Mesodermal cell (in vitro differentiated cells): Measurements from ENCODE around the gene CBX2. TPM values are rescaled to one million over a fixed set of nuclear protein-coding genes. Genes with fewer than 3 reads are reported as not detected.
A peak's percentile ranks its signal among the peaks of the same experiment; 100 is the strongest.

ENCODE experiments used
- H3K27ac ChIP-seq: 2 replicates; pipeline ENCODE4 v1.7.0; 2013; ENCODE audit warnings: mild to moderate bottlenecking, low read depth, low read length, moderate library complexity; ENCODE audit not compliant: severe bottlenecking
- H3K36me3 ChIP-seq: 2 replicates; pipeline ENCODE4 v1.7.1; 2013; ENCODE audit warnings: mild to moderate bottlenecking, low read length, moderate library complexity; ENCODE audit not compliant: control insufficient read depth, insufficient read depth
- H3K4me1 ChIP-seq: one replicate; pipeline ENCODE4 v1.7.1; 2013; ENCODE audit warnings: mild to moderate bottlenecking, low read length; ENCODE audit not compliant: insufficient read depth, control insufficient read depth, poor library complexity, severe bottlenecking
- H3K4me3 ChIP-seq: 2 replicates; pipeline ENCODE4 v1.7.0; 2013; ENCODE audit warnings: low read length, control low read depth, mild to moderate bottlenecking; ENCODE audit not compliant: insufficient read depth, poor library complexity, severe bottlenecking; ENCODE audit errors: extremely low read depth
- H3K9me3 ChIP-seq: 2 replicates; pipeline ENCODE4 v1.7.1; 2013; ENCODE audit warnings: mild to moderate bottlenecking, low read length, moderate library complexity; ENCODE audit not compliant: control insufficient read depth
- WGBS, 2 experiments: methylation state at CpG; one replicate each; pipeline ENCODE4 v1.1.5; 2013; ENCODE audit warnings: missing lambda C conversion rate in 2 of 2; ENCODE audit not compliant: insufficient coverage in 2 of 2; 5-methylcytosine and 5-hydroxymethylcytosine counted together
- polyA plus RNA-seq, 2 experiments: library from polyadenylated mRNA; stranded (reverse); fragments of 50-300 nt; gene quantifications; one replicate each; pipeline ENCODE4 v1.2.3, GENCODE V29; 2013

Gene CBX2
- polyA plus RNA-seq (2013, experiment 1 of 2): 26.6 TPM
- 22.3 TPM for polyA plus RNA-seq (2013, experiment 2 of 2)

DNA sequence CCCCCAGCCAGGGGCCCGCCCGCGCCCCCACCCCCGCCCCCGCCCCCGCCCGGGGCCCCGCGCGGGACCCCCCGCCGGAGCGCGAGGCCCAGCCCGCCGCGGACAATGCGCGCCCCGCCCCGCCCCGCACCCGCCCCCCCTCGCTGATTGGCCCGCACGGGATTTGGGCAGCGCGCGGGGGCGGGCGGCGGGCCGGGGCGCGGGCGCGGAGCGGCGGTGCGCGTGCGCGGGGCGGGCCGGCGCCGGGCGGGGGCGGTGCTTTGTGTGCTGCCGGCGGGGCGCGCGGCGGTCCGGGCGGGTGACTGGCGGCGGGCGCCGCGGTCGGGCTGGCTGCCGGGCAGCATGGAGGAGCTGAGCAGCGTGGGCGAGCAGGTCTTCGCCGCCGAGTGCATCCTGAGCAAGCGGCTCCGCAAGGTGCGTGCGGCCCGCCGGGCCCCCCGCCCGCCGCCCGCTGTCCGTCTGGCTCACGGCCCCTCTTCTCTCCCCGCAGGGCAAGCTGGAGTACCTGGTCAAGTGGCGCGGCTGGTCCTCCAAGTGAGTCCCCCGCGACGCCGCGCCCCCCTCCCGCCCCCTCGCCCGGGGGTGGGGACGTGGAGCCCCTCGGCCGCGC, at the start of gene CBX2:
Gene CBX2, plus strand, starts transcription at position 255 of the 610 bp plus-strand sequence. Its CDS starts 88 bp downstream, at position 343.
- H3K4me3 ChIP-seq: peak within 1 kb of the TSS; percentile 74
- peak within 1 kb of the TSS; percentile 85 for H3K27ac ChIP-seq
- no peaks in the 10 kb centered on the region for H3K9me3 ChIP-seq
- peaks cover 38% of the 10 kb centered on the region for H3K36me3 ChIP-seq
- WGBS, 2 experiments: 0 to 2% methylated on average over 28 to 50 of the region's 96 CpGs
- peaks cover 16% of the 10 kb centered on the region for H3K4me1 ChIP-seq

DNA sequence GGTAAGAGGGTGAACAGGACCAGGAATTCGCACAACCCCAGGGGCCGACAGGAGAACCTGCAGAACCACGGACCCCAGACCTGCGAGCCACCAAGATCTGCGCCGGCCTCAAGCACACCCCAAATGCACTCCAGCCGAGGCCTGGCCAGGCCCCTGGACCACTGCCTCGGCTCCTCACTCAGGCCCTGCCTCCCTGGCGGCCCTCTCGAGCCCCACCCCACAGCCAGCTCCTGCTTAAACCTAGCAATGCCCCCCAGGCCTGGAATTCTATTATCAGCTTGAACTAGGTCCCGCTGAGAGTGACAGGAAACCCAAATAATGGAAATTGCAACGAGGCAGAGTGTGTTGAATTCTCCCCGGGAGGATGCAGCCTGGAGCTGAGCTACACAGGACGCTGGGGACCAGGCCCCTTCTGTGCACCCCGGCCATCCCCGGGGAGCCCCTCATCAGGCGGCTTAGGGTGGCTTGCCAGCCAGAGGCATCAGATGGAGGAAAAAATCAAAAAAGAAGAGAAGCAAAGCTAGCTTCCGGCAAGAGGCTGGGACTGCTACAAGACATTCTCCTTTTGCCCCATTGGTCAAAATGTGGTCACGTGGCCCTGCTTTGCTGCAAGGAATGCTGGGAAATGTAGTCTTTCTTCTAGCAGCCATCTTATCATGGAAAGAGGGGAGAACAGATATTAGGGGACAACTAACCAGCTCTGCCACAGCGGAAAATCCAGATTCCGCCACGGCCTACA, 49.6 kb upstream of the CBX2 start:
- 64 to 65% methylated on average over 18 to 20 of the region's 22 CpGs for WGBS, 2 experiments
- Histone ChIP-seq H3K4me1 (no peaks in the 10 kb centered on the region), H3K36me3 (no peaks in the 10 kb centered on the region), H3K4me3 (no peak overlapping the region), H3K9me3 (no peaks in the 10 kb centered on the region), H3K27ac (no peak overlapping the region)

DNA sequence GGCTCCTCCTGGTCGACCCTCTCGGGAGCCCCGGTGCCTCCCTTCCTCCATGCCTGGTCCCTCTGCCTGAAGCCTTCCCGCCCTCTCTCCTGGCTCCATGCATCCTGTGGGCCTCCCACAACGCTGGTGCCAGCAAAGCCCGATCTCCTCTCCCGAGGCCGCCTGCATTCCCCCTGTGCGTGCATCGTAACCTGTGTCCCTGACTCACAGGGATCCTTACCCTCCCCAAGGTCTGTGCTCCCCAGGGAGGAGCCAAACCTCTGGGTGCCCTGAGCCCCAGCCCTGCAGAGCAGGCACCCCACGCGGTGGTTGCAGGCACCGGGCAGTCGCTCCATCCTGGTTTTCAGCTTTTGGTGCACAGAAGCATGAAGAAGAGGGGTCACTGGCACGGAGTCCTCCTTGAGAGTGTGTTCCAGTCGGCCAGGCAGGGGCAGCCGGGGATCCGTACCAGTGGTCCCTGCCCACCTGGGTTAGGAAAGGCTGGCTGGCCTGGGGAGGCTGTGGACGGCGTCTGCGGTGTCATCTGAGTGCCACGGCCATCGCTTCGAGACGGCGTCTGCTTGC, 49.0 kb upstream of the CBX2 start:
- WGBS, 2 experiments: 84 to 90% methylated on average over 23 to 26 of the region's 26 CpGs
- Histone ChIP-seq H3K27ac (no peak overlapping the region), H3K4me3 (no peak overlapping the region), H3K36me3 (no peaks in the 10 kb centered on the region), H3K4me1 (peaks cover 4% of the 10 kb centered on the region), H3K9me3 (no peaks in the 10 kb centered on the region)

DNA sequence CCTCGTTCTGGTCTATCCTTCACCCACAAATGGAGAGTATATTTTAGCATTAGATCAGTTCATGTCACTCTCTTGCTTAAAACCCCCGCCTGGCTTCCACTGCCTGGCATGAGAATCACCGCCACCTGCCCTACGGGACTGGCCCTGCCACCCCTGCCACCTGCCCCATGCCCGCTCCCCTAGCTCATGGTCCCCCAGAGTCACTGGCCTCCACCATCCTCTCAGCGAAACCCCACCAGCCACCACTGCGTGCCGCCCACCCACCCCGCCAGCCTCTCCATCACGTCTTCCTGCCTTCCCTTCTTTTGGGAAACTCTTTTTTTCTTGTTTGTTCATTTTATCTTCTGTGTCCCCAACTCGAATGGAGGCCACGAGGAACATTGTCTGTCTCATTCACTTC, 48.2 kb upstream of the CBX2 start:
- 93 to 96% methylated on average over 8 to 10 of the region's 12 CpGs for WGBS, 2 experiments
- no peaks in the 10 kb centered on the region for H3K9me3 ChIP-seq
- no peaks in the 10 kb centered on the region for H3K36me3 ChIP-seq
- peaks cover 4% of the 10 kb centered on the region for H3K4me1 ChIP-seq
- H3K4me3 ChIP-seq: no peak overlapping the region
- H3K27ac ChIP-seq: no peak overlapping the region

DNA sequence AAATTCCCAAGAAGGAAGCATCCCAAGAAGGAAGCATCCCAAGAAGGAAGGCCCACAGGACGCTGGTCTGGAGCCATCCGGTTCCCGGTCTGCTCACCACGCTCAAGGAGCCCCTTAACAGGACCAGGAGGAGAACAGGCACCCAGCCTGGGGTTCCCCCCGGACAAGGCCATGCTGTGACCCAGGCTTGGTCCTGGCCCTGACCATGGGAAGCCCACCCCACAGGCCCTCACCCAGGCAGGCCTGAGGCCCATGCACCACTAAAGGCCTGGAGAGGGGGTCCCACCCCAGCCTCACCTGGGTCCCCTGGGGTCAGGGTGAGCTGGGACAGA, 47.5 kb upstream of the CBX2 start:
- Histone ChIP-seq H3K9me3 (no peaks in the 10 kb centered on the region), H3K27ac (no peak overlapping the region), H3K4me3 (no peak overlapping the region), H3K4me1 (peaks cover 4% of the 10 kb centered on the region), H3K36me3 (no peaks in the 10 kb centered on the region)
- WGBS, 2 experiments: 92 to 96% methylated on average over 2 to 5 of the region's 5 CpGs

DNA sequence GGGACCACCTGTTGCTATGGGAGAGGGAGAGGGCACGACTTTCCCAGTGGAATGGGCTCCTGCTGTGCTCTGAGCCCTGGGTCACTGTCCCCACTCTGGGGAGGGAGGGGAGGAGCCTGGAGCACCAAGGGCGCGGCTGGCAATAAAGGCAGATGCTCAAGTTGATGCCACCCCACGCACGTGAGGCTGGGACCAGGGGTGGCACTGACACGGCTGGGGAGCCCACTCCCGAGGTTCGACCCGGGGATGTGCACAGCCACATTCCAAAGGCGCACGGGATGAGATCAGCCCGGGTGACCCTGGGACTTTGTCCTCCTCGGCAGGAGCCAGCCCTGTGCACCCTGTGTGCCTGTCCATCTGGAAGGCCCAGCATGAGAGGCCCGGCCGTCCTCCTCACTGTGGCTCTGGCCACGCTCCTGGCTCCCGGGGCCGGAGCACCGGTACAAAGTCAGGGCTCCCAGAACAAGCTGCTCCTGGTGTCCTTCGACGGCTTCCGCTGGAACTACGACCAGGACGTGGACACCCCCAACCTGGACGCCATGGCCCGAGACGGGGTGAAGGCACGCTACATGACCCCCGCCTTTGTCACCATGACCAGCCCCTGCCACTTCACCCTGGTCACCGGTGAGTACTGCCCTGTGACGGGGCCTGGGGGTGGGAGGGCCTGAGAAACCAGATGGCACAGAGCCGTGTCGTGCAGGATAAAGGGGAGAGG, 47.0 kb upstream of the CBX2 start, which contains the start of gene ENPP7:
Gene ENPP7, plus strand, starts transcription at position 175 of the 715 bp plus-strand sequence. Its CDS starts 197 bp downstream, at position 372.
- peaks cover 4% of the 10 kb centered on the region for H3K4me1 ChIP-seq
- WGBS, 2 experiments: 90% methylated on average over 20 to 30 of the region's 33 CpGs
- H3K36me3 ChIP-seq: no peaks in the 10 kb centered on the region
- no peaks in the 10 kb centered on the region for H3K9me3 ChIP-seq
- H3K27ac ChIP-seq: no peak within 1 kb of the TSS
- H3K4me3 ChIP-seq: no peak within 1 kb of the TSS

DNA sequence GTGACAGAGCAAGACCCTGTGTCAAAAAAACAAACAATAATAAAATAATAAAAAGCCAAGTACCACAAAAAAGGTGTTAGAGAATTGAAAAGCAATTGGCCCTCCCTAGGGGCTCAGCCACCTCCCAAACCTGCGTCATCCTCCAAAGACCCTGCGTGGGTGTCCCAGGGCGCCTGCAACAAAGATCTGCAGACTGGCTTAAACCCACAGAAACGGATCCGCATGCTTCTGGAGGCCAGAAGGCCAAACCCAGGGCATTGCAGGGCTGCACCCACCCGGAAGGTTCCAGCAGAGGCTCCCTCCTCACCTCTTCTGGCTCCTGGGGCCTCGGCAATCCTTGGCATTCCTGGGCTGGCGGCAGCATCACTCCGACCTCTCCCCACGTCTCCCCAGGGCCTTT, 45.7 kb upstream of the CBX2 start:
- Histone ChIP-seq H3K9me3 (no peaks in the 10 kb centered on the region), H3K4me3 (no peak overlapping the region), H3K36me3 (no peaks in the 10 kb centered on the region), H3K27ac (no peak overlapping the region), H3K4me1 (peaks cover 4% of the 10 kb centered on the region)
- WGBS, 2 experiments: 84 to 92% methylated on average over 7 to 9 of the region's 10 CpGs

DNA sequence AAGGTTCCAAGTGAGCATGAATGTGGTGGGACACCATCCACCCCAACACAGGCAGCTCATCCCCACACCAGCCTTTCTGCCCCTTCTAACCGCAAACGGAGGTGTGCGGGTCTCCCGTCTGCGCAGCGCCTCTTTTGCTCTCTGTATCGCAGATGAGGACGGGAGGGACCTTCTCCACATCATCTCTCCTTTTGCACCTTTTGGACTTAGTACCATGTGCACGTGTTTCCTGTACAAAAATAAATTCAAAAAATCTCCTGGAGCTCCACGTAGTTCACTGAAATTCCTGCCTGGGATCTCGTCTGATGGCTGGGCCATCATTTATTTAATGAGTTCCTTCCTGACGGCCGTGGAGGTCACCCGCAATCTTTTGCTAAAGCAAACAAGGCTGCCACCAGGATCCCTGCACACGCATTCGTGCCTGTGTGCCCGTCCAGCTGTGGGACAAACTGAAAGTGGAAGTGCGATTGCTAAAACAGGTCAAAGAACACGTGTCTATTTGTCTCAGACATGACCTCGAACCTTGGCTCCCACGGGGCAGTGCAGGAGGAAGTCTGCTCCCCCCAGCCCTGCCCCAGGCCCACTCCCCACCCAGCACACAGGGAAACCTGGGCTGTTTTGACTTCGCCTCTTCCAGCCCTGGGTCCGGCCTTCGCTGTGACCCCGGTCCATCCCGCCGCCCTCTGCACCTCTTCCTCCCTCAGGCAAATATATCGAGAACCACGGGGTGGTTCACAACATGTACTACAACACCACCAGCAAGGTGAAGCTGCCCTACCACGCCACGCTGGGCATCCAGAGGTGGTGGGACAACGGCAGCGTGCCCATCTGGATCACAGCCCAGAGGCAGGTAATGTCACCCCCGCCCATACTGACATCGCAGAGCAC, 44.9 kb upstream of the CBX2 start:
- H3K27ac ChIP-seq: no peak overlapping the region
- 87 to 89% methylated on average over 30 to 35 of the region's 35 CpGs for whole genome bisulfite sequencing, 2 experiments

DNA sequence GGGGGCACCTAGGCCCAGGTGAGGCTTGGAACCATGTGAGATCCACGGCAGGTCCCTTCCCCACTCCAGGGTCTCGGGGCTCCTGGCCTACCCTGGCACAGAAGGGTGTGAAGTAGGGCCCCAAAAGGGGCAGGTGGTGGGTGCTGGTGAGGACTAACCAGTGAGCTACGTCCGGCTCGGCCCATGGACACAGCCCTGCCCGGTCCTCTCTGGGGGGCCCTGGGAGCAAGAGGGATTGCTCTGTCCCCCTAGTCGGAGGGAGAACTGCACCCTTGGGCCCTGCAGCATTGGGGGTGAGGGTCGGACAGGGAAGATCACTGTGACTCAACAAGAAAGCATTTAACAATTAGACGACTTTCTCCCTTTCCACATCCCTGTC, 44.3 kb upstream of the CBX2 start:
- H3K36me3 ChIP-seq: no peaks in the 10 kb centered on the region
- H3K9me3 ChIP-seq: no peaks in the 10 kb centered on the region
- peaks cover 4% of the 10 kb centered on the region for H3K4me1 ChIP-seq
- no peak overlapping the region for H3K27ac ChIP-seq
- no peak overlapping the region for H3K4me3 ChIP-seq
- WGBS, 2 experiments: 91 to 95% methylated on average over 4 to 6 of the region's 9 CpGs

More for the DNA sequence above, 44.9 kb upstream of the CBX2 start:
- peaks cover 4% of the 10 kb centered on the region for H3K4me1 ChIP-seq
- no peaks in the 10 kb centered on the region for H3K36me3 ChIP-seq
- H3K9me3 ChIP-seq: no peaks in the 10 kb centered on the region
- no peak overlapping the region for H3K4me3 ChIP-seq

DNA sequence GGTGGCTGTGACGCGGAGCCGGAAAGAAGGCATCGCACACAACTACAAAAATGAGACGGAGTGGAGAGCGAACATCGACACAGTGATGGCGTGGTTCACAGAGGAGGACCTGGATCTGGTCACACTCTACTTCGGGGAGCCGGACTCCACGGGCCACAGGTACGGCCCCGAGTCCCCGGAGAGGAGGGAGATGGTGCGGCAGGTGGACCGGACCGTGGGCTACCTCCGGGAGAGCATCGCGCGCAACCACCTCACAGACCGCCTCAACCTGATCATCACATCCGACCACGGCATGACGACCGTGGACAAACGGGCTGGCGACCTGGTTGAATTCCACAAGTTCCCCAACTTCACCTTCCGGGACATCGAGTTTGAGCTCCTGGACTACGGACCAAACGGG, 42.9 kb upstream of the CBX2 start:
- WGBS, 2 experiments: 91 to 93% methylated on average over 25 to 29 of the region's 32 CpGs
- H3K4me1 ChIP-seq: peaks cover 4% of the 10 kb centered on the region
- no peaks in the 10 kb centered on the region for H3K9me3 ChIP-seq
- H3K36me3 ChIP-seq: no peaks in the 10 kb centered on the region
- no peak overlapping the region for H3K27ac ChIP-seq
- no peak overlapping the region for H3K4me3 ChIP-seq
